OCI-LY7 (cell line): ENCODE data around the gene MICAL3. TPM values are rescaled to one million over a fixed set of nuclear protein-coding genes. Genes with fewer than 3 reads are reported as not detected.

Source experiments
- BruUV-seq: library from RNA; stranded (reverse); fragments of 400-500 nt; replicated peaks from 2 replicates; lab custom pipeline; 2021; lab: Mats Ljungman, UMichigan
- CTCF ChIA-PET: fragments of 300-600 bp; sonication (Branson Sonifier 250); formaldehyde crosslinking; loops from one replicate; lab custom pipeline; 2022; ENCODE audit warnings: antibody characterized with exemption; ENCODE audit not compliant: unreplicated experiment; lab: Charles Lee
- POLR2A ChIA-PET: fragments of 300-600 bp; sonication (Branson Sonifier 250); formaldehyde crosslinking; loops from one replicate; lab custom pipeline; 2022; ENCODE audit warnings: antibody characterized with exemption; lab: Charles Lee
- DNase-seq: peaks from one replicate; pipeline ENCODE4 v3.0.0-alpha.2; 2015; ENCODE audit warnings: low spot score
- H2AFZ ChIP-seq: fragments of 200-600 bp; sonication (generic), shearing (Covaris generic); 2 replicates; pipeline ENCODE4 v1.6.1; 2014; ENCODE audit warnings: mild to moderate bottlenecking, antibody characterized with exemption, low read length, moderate library complexity
- H3K27ac ChIP-seq: fragments of 200-600 bp; sonication (generic); 2 replicates; pipeline ENCODE4 v1.5.1; 2014; ENCODE audit warnings: mixed run types, low read depth, mild to moderate bottlenecking, moderate library complexity, low read length, inconsistent platforms; ENCODE audit not compliant: poor library complexity, severe bottlenecking
- H3K36me3 ChIP-seq: fragments of 200-600 bp; sonication (generic); 2 replicates; pipeline ENCODE4 v1.6.1; 2014; ENCODE audit warnings: mild to moderate bottlenecking, antibody characterized with exemption, low read length, moderate library complexity, mixed read lengths; ENCODE audit not compliant: insufficient read depth
- H3K4me1 ChIP-seq: fragments of 200-600 bp; sonication (generic); 2 replicates; pipeline ENCODE4 v1.5.1; 2014; ENCODE audit warnings: mild to moderate bottlenecking, low read length; ENCODE audit not compliant: insufficient read depth, poor library complexity, severe bottlenecking
- H3K4me2 ChIP-seq: fragments of 200-600 bp; sonication (generic); 2 replicates; pipeline ENCODE4 v1.6.1; 2014; ENCODE audit warnings: mild to moderate bottlenecking, low read length
- H3K4me3 ChIP-seq: fragments of 200-600 bp; sonication (generic); 2 replicates; pipeline ENCODE4 v1.5.1; 2014; ENCODE audit warnings: mild to moderate bottlenecking, low read depth, low read length; ENCODE audit not compliant: poor library complexity, severe bottlenecking
- H3K79me2 ChIP-seq: fragments of 200-600 bp; sonication (generic); 2 replicates; pipeline ENCODE4 v1.6.1; 2016; ENCODE audit warnings: low read depth, mild to moderate bottlenecking, low read length, moderate library complexity, mixed read lengths; ENCODE audit not compliant: insufficient read depth
- H3K9me2 ChIP-seq: fragments of 200-600 bp; sonication (generic); 2 replicates; pipeline ENCODE4 v1.6.1; 2016; ENCODE audit warnings: mild to moderate bottlenecking, low read length, mixed read lengths; ENCODE audit not compliant: insufficient read depth
- H3K9me3 ChIP-seq: fragments of 200-600 bp; sonication (generic); 2 replicates; pipeline ENCODE4 v1.6.1; 2014; ENCODE audit warnings: mild to moderate bottlenecking, mixed run types, low read length, mixed read lengths
- H4K20me1 ChIP-seq: fragments of 200-600 bp; sonication (generic); 2 replicates; pipeline ENCODE4 v1.6.1; 2014; ENCODE audit warnings: mild to moderate bottlenecking, antibody characterized with exemption, low read length, moderate library complexity, mixed read lengths; ENCODE audit not compliant: insufficient read depth
- EZH2phosphoT487 ChIP-seq: fragments of 200-600 bp; sonication (generic); IDR thresholded peaks from 2 replicates; pipeline ENCODE4 v1.6.1; 2018; ENCODE audit warnings: low read depth, borderline replicate concordance, mild to moderate bottlenecking, mixed run types, antibody characterized with exemption, low read length, moderate library complexity, mixed read lengths
- intact Hi-C: fragments of 100-400 bp; cut with micrococcal nuclease; formaldehyde crosslinking; loops from one replicate; pipeline ENCODE4 v1.10.0; 2022; ENCODE audit not compliant: unreplicated experiment
- total RNA-seq, 2 experiments: library from RNA; depleted of rRNA in 1 of 2; stranded (reverse); fragments of >200 nt in 1 of 2; shearing (Covaris generic) in 1 of 2; gene quantifications; 2 replicates each; pipeline ENCODE4 v1.2.3, GENCODE V29; 2014 to 2022
- TF ChIP-seq, protein P1 (sequence below): fragments of 200-600 bp; sonication (generic); conservative IDR thresholded peaks from 2 replicates; pipeline ENCODE4 v1.5.1; 2014; ENCODE audit warnings: mild to moderate bottlenecking, antibody characterized with exemption, low read length, moderate library complexity, mixed read lengths

The MICAL3 gene
- total RNA-seq, 2 experiments from 2014 or later = 80.9 to 210 TPM

DNA sequence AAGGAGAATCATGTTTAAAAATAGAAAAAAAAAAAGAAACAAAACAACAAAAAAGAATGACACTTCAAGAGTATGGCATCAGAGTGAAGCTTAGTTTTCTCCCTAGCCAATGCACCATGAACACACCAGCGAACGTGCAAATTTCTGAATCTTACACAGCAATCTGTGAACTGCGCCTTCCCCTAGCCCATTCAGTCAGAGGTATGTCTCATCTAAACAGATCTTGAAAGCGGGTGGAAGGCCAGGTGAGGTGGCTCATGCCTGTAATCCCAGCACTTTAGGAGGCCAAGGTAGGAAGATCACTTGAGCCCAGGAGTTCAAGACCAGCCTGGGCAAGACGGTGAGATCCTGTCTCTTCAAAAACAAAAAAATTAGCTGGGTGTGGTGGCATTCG, 113.1 kb downstream of the MICAL3 start:
- H4K20me1 ChIP-seq = peaks cover 29% of the 10 kb centered on the region
- H3K4me2 ChIP-seq = no peak overlapping the region
- no peak overlapping the region for H3K27ac ChIP-seq
- no peaks in the 10 kb centered on the region for H3K9me3 ChIP-seq
- no peak overlapping the region for H3K4me3 ChIP-seq
- peaks cover 6% of the 10 kb centered on the region for H3K4me1 ChIP-seq
- BruUV-seq = no TSS peak
- peaks cover 99% of the 10 kb centered on the region for H3K79me2 ChIP-seq
- DNase-seq = no peak
- ChIA-PET CTCF (no interaction called here), POLR2A (interaction anchor here (0.7 kb wide), 1 partner anchor 203 kb away, joined by 3 read pairs; no protein-coding TSS in a partner anchor)
- H2AFZ ChIP-seq = no peak overlapping the region
- TF ChIP-seq, protein P1, sequence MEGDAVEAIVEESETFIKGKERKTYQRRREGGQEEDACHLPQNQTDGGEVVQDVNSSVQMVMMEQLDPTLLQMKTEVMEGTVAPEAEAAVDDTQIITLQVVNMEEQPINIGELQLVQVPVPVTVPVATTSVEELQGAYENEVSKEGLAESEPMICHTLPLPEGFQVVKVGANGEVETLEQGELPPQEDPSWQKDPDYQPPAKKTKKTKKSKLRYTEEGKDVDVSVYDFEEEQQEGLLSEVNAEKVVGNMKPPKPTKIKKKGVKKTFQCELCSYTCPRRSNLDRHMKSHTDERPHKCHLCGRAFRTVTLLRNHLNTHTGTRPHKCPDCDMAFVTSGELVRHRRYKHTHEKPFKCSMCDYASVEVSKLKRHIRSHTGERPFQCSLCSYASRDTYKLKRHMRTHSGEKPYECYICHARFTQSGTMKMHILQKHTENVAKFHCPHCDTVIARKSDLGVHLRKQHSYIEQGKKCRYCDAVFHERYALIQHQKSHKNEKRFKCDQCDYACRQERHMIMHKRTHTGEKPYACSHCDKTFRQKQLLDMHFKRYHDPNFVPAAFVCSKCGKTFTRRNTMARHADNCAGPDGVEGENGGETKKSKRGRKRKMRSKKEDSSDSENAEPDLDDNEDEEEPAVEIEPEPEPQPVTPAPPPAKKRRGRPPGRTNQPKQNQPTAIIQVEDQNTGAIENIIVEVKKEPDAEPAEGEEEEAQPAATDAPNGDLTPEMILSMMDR = no peak
- TF ChIP-seq EZH2phosphoT487 = no peak
- intact Hi-C loops = no loop called here
- H3K9me2 ChIP-seq = no peaks in the 10 kb centered on the region
- peaks cover 67% of the 10 kb centered on the region for H3K36me3 ChIP-seq

DNA sequence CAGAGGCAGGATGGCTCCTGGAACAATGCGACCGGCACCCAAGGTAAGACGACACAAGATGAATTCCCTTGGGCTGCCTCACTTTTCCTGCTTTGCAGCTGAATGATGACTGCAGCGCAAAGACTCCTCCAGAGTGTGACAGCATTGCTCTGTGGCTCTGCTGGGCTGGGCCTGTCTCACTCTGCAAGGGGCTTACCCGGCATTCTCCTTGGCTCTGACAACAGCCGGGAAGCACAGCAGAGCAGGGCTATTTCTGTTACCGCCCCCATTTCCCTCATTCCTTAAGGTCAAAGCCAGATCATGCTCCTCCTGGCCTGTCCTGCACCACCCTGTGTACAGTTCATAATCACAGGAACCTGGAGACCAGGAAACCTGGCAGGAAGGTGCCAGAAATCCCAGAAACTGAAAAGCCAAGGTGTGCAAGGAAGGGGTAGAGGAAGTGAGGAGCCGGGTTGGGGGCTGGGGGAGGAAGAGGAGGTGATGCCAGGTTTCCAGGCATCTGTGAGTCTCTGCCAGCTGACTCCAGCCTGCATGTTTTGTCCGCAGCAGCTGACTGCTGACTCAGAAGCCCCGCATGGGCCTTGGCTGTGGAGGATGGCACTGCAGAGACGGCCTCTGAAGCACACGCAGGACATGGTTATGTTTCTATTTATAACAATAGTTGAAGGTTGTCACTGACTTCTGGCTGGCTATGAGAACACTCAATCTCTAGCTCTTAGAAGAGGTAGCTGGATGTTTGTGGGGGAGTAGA, 113.6 kb downstream of the MICAL3 start:
- H4K20me1 ChIP-seq = peaks cover 29% of the 10 kb centered on the region
- no peak overlapping the region for H3K27ac ChIP-seq
- no peak for DNase-seq
- TF ChIP-seq EZH2phosphoT487 = no peak
- TF ChIP-seq, protein P1 = no peak
- BruUV-seq = no TSS peak
- H3K4me1 ChIP-seq = peaks cover 6% of the 10 kb centered on the region
- H2AFZ ChIP-seq = no peak overlapping the region
- no peak overlapping the region for H3K4me2 ChIP-seq
- POLR2A ChIA-PET = interaction anchor here (0.7 kb wide), 1 partner anchor 203 kb away, joined by 3 read pairs; no protein-coding TSS in a partner anchor
- intact Hi-C loops = no loop called here
- H3K79me2 ChIP-seq = peaks cover 98% of the 10 kb centered on the region
- no peak overlapping the region for H3K4me3 ChIP-seq
- H3K9me2 ChIP-seq = no peaks in the 10 kb centered on the region
- CTCF ChIA-PET = no interaction called here
- peaks cover 72% of the 10 kb centered on the region for H3K36me3 ChIP-seq
- H3K9me3 ChIP-seq = no peaks in the 10 kb centered on the region

DNA sequence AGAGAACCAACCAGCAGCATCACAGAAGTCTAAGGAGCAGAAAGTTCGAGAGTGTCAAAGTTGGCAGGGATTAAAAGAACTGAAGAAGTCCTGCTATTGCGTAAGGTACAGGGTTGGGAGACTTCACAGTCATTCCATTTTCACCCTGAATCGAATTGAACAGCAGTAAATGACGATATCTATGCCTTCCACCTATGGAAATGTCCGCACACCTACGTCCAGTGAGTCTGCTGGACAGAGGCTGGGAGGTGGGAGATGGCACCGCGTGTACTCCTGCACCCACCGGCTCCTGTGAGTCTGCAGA, 116.7 kb downstream of the MICAL3 start:
- no peaks in the 10 kb centered on the region for H3K9me3 ChIP-seq
- no peak for DNase-seq
- H3K4me1 ChIP-seq = peaks cover 6% of the 10 kb centered on the region
- peaks cover 21% of the 10 kb centered on the region for H4K20me1 ChIP-seq
- H3K36me3 ChIP-seq = peaks cover 78% of the 10 kb centered on the region
- H3K79me2 ChIP-seq = peaks cover 84% of the 10 kb centered on the region
- ChIA-PET POLR2A (no interaction called here), CTCF (no interaction called here)
- no peak overlapping the region for H3K4me3 ChIP-seq
- no peak overlapping the region for H2AFZ ChIP-seq
- H3K27ac ChIP-seq = no peak overlapping the region
- H3K4me2 ChIP-seq = no peak overlapping the region
- no peaks in the 10 kb centered on the region for H3K9me2 ChIP-seq
- TF ChIP-seq EZH2phosphoT487 = no peak
- TF ChIP-seq, protein P1 = no peak
- intact Hi-C loops = no loop called here
- no TSS peak for BruUV-seq
